GM12878 (cell line): ENCODE results near the gene PF4V1. TPM values are rescaled to one million over a fixed set of nuclear protein-coding genes. Genes with fewer than 3 reads are reported as not detected.

Experiments used
- ATAC-seq: fragments of 200-7000 bp; cut with Tn5 transposase; 3 replicates; pipeline ENCODE4 v1.9.1; 2020; ENCODE audit warnings: mild to moderate bottlenecking, moderate library complexity
- Bru-seq: library from RNA; stranded (reverse); fragments of 400-500 nt; gene quantifications from one replicate; lab custom pipeline; 2021; lab: Mats Ljungman, UMichigan
- BruChase-seq, 2 experiments: library from RNA; stranded (reverse); fragments of 400-500 nt; gene quantifications; one replicate each; lab custom pipeline; 2021; lab: Mats Ljungman, UMichigan
- BruUV-seq: library from RNA; stranded (reverse); fragments of 400-500 nt; replicated peaks from 2 replicates; lab custom pipeline; 2021; lab: Mats Ljungman, UMichigan
- CTCF ChIA-PET: fragments of 300-600 bp; sonication (Branson Sonifier 250); formaldehyde crosslinking; extraction: SDS; loops from one replicate; lab custom pipeline; 2021; ENCODE audit warnings: inconsistent platforms; lab: Yijun Ruan, JAX
- POLR2A ChIA-PET: fragments of 350-600 bp; formaldehyde crosslinking; extraction: SDS; loops from one replicate; lab custom pipeline; 2021; ENCODE audit warnings: inconsistent platforms; lab: Charles Lee
- RAD21 ChIA-PET: fragments of 300-600 bp; sonication (Branson Sonifier 250); formaldehyde crosslinking; loops from one replicate; lab custom pipeline; 2023; ENCODE audit warnings: antibody characterized with exemption; ENCODE audit not compliant: unreplicated experiment; lab: Charles Lee
- SMC1A ChIA-PET: fragments of 300-600 bp; sonication (Branson Sonifier 250); formaldehyde crosslinking; loops from one replicate; lab custom pipeline; 2023; ENCODE audit not compliant: unreplicated experiment, uncharacterized antibody; lab: Charles Lee
- DNase-seq: peaks from one replicate; pipeline ENCODE4 v3.0.0-alpha.2; 2011; ENCODE audit warnings: low read depth, low spot score
- FAIRE-seq: peaks from 3 replicates; lab custom pipeline; 2011; peaks lifted over from hg19 to GRCh38; lab: Jason Lieb, UNC
- H2AFZ ChIP-seq: 2 replicates; pipeline ENCODE4 v1.6.0; 2011; ENCODE audit warnings: low read depth, low read length, control low read depth; ENCODE audit not compliant: control insufficient read depth
- H3K27ac ChIP-seq: 2 replicates; pipeline ENCODE4 v1.5.1; 2011; ENCODE audit warnings: control low read depth; ENCODE audit not compliant: control insufficient read depth, insufficient read depth
- H3K27me3 ChIP-seq, 2 experiments: replicated peaks in 1 of 2; 2 replicates each; pipeline versions ENCODE4 v1.6.0 to v1.6.1; 2011; ENCODE audit warnings: low read length in 1 of 2; ENCODE audit not compliant: control insufficient read depth in 2 of 2, insufficient read depth in 2 of 2
- H3K36me3 ChIP-seq, 2 experiments: 2 replicates each; pipeline ENCODE4 v1.5.1; 2011; ENCODE audit warnings: low read length in 1 of 2; ENCODE audit not compliant: control insufficient read depth in 2 of 2, insufficient read depth in 2 of 2
- H3K4me1 ChIP-seq: 2 replicates; pipeline ENCODE4 v1.6.1; 2011; ENCODE audit warnings: mild to moderate bottlenecking, low read length, moderate library complexity, mixed read lengths; ENCODE audit not compliant: control insufficient read depth, insufficient read depth
- H3K4me2 ChIP-seq: 2 replicates; pipeline ENCODE4 v1.6.0; 2011; ENCODE audit warnings: control low read depth; ENCODE audit not compliant: control insufficient read depth, insufficient read depth
- H3K4me3 ChIP-seq: fragments of 200-600 bp; sonication (generic); 2 replicates; pipeline ENCODE4 v1.5.1; 2016
- H3K79me2 ChIP-seq: 2 replicates; pipeline ENCODE4 v1.6.0; 2011; ENCODE audit warnings: low read length; ENCODE audit not compliant: control insufficient read depth, insufficient read depth
- H3K9ac ChIP-seq: 2 replicates; pipeline ENCODE4 v1.8.0; 2011; ENCODE audit warnings: low read length, control low read depth, mixed read lengths; ENCODE audit not compliant: control insufficient read depth, insufficient read depth
- H3K9me3 ChIP-seq: replicated peaks from 3 replicates; pipeline ENCODE4 v1.5.1; 2011; ENCODE audit warnings: mild to moderate bottlenecking, low read length; ENCODE audit not compliant: control insufficient read depth, insufficient read depth
- H4K20me1 ChIP-seq: 2 replicates; pipeline ENCODE4 v1.6.0; 2011; ENCODE audit not compliant: control insufficient read depth, insufficient read depth
- GABPA ChIP-seq: IDR thresholded peaks from 2 replicates; pipeline ENCODE4 v1.6.1; 2014; ENCODE audit warnings: antibody characterized with exemption, low read depth, mild to moderate bottlenecking, inconsistent platforms
- GATAD2B ChIP-seq: fragments of 450-650 bp; conservative IDR thresholded peaks from 2 replicates; pipeline ENCODE4 v1.6.1; 2017; ENCODE audit warnings: low read depth, mild to moderate bottlenecking, moderate library complexity
- IKZF1 ChIP-seq: fragments of 450-650 bp; conservative IDR thresholded peaks from 2 replicates; pipeline ENCODE4 v1.6.1; 2017; ENCODE audit warnings: antibody characterized with exemption, mild to moderate bottlenecking
- NR2F1 ChIP-seq: fragments of 450-650 bp; conservative IDR thresholded peaks from 2 replicates; pipeline ENCODE4 v1.6.1; 2017; ENCODE audit warnings: mild to moderate bottlenecking
- SMAD5 ChIP-seq: IDR thresholded peaks from 2 replicates; pipeline ENCODE4 v1.6.1; 2016; ENCODE audit warnings: antibody characterized with exemption, low read depth
- WGBS: methylation state at CpG from one replicate; pipeline ENCODE4 v1.1.6; 2016; ENCODE audit warnings: low lambda C conversion rate; ENCODE audit not compliant: insufficient replicate concordance, insufficient coverage; ENCODE audit errors: missing lambda C conversion rate; 5-methylcytosine and 5-hydroxymethylcytosine counted together
- in situ Hi-C: fragments of 300-500 bp; cut with MboI; formaldehyde crosslinking; loops from 9 replicates; pipeline ENCODE4 v1.14.3; 2018; ENCODE audit warnings: mixed read lengths
- intact Hi-C: fragments of 100-400 bp; cut with micrococcal nuclease; formaldehyde crosslinking; loops from one replicate; pipeline ENCODE4 v1.14.2; 2022; ENCODE audit not compliant: unreplicated experiment
- long read RNA-seq, 2 experiments: library from polyadenylated mRNA; unstranded; transcript quantifications; one replicate each; pipeline ENCODE4 v2.0.0, GENCODE V29; 2019 to 2020
- polyA minus RNA-seq, 3 experiments: library from RNA; depleted of rRNA, polyadenylated mRNA; stranded (reverse); fragments of >200 nt; gene quantifications; 2 replicates each; pipeline ENCODE4 v1.2.3, GENCODE V29; 2011
- polyA plus RNA-seq, 11 experiments: library from polyadenylated mRNA; depleted of rRNA in 4 of 11; unstranded in 6 of 11; stranded (reverse) in 5 of 11; fragments of >200 nt; fragmentation: Nextera tagmentation in 4 of 11; fragmentation: Illumina TruSeq in 1 of 11; extraction: Ambion mirVana in 4 of 11; extraction: Trizol in 1 of 11; gene quantifications; 1 replicate in 1 of 11; 2 replicates in 10 of 11; pipeline versions ENCODE4 v1.2.1 to v1.2.3, GENCODE V29; 2011 to 2016; ENCODE audit warnings: inconsistent platforms in 2 of 11, missing spikeins in 2 of 11, low read depth in 1 of 11
- total RNA-seq, 4 experiments: library from RNA; depleted of rRNA in 3 of 4; stranded (reverse); fragments of >200 nt in 3 of 4; fragmentation: Illumina TruSeq in 1 of 4; extraction: Trizol in 1 of 4; gene quantifications; 2 replicates each; pipeline versions ENCODE4 v1.2.1 to v1.2.3, GENCODE V29; 2013 to 2021

The PF4V1 gene, protein sequence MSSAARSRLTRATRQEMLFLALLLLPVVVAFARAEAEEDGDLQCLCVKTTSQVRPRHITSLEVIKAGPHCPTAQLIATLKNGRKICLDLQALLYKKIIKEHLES
- not detected in 2 replicates for total RNA-seq (2013; cell fraction: nucleolus; rRNA removed)
- not detected in 2 replicates for total RNA-seq (2014; rRNA removed)
- not detected in 2 replicates for total RNA-seq (2014; rRNA removed; fragmentation: Illumina TruSeq; extraction: Trizol)
- total RNA-seq (2021): not detected in 2 replicates
- not detected for polyA plus RNA-seq (2011; ENCODE audit: low read depth)
- polyA plus RNA-seq (2011; rRNA removed): not detected in 2 replicates
- polyA plus RNA-seq (2011; cell fraction: cytosol; rRNA removed): not detected in 2 replicates
- polyA plus RNA-seq (2011; cell fraction: nucleus; rRNA removed): not detected in 2 replicates
- polyA plus RNA-seq (2012): not detected in 2 replicates
- polyA plus RNA-seq (2014; fragmentation: Illumina TruSeq; extraction: Trizol): not detected in 2 replicates
- not detected for polyA plus RNA-seq (2014; fragmentation: Nextera tagmentation; extraction: Ambion mirVana)
- not detected in 2 replicates for polyA plus RNA-seq (2014; rRNA removed)
- polyA plus RNA-seq (2016; fragmentation: Nextera tagmentation; extraction: Ambion mirVana): not detected
- not detected in 2 replicates for polyA minus RNA-seq (2011; rRNA and poly(A)+ RNA removed)
- not detected in 2 replicates for polyA minus RNA-seq (2011; cell fraction: cytosol; rRNA and poly(A)+ RNA removed)
- not detected in 2 replicates for polyA minus RNA-seq (2011; cell fraction: nucleus; rRNA and poly(A)+ RNA removed)
- Bru-seq, nascent RNA: not detected
- BruChase-seq, experiment 1, labeled RNA remaining after a 6-hour chase: not detected
- BruChase-seq, experiment 2, labeled RNA remaining after a 2-hour chase: not detected
- long read RNA-seq, experiment 1: 0 reads
- long read RNA-seq, experiment 2: 0 reads

- H3K27me3 ChIP-seq: peaks cover 0 to 2% of the 10 kb centered on the region in 2 experiments; a peak in 1 of 4 replicates
- SMC1A ChIA-PET: no interaction called here
- CTCF ChIA-PET: no interaction called here
- in situ Hi-C loops (no loop called here), intact Hi-C loops (no loop called here)
- H3K9me3 ChIP-seq: no peaks in the 10 kb centered on the region
- H3K79me2 ChIP-seq: no peaks in the 10 kb centered on the region
- H3K36me3 ChIP-seq: no peaks in the 10 kb centered on the region
- WGBS: 22% methylated on average over 20 of the region's 22 CpGs
- TF ChIP-seq IKZF1: no peak
- no peak for TF ChIP-seq GATAD2B
- TF ChIP-seq GABPA: no peak
- no peak for TF ChIP-seq NR2F1
- TF ChIP-seq SMAD5: no peak
- H3K9ac ChIP-seq: no peak within 1 kb of the TSS
- H2AFZ ChIP-seq: no peak within 1 kb of the TSS
- POLR2A ChIA-PET: no interaction called here
- H3K4me2 ChIP-seq: no peak within 1 kb of the TSS
- H3K27ac ChIP-seq: no peak within 1 kb of the TSS
- no peak for DNase-seq
- no peaks in the 10 kb centered on the region for H4K20me1 ChIP-seq
- no peaks in the 10 kb centered on the region for H3K4me1 ChIP-seq
- no peak for FAIRE-seq
- no peak for ATAC-seq
- RAD21 ChIA-PET: interaction anchor here (0.6 kb wide), 1 partner anchor 155 kb away, joined by 3 read pairs; no protein-coding TSS in a partner anchor
- no TSS peak for BruUV-seq
- no peak within 1 kb of the TSS for H3K4me3 ChIP-seq
Measured at GRCh38 chr4:73853246-73853704, at the start of gene PF4V1. TSS of gene PF4V1 (plus strand) at chr4:73853296. CDS start at chr4:73853363, 67 bp downstream.
